ENCODE measurements around the gene ATRNL1. TPM values are rescaled to one million over a fixed set of nuclear protein-coding genes. Genes with fewer than 3 reads are reported as not detected.

ATRNL1 gene
- total RNA-seq, 4 donors from 2014 or later: 3.5 to 27.2 (median 4.1) TPM

- no peak overlapping the region for H3K27ac ChIP-seq
- no peaks in the 10 kb centered on the region for H3K9me3 ChIP-seq
- DNase-seq: no peak
- TF ChIP-seq, protein P1, sequence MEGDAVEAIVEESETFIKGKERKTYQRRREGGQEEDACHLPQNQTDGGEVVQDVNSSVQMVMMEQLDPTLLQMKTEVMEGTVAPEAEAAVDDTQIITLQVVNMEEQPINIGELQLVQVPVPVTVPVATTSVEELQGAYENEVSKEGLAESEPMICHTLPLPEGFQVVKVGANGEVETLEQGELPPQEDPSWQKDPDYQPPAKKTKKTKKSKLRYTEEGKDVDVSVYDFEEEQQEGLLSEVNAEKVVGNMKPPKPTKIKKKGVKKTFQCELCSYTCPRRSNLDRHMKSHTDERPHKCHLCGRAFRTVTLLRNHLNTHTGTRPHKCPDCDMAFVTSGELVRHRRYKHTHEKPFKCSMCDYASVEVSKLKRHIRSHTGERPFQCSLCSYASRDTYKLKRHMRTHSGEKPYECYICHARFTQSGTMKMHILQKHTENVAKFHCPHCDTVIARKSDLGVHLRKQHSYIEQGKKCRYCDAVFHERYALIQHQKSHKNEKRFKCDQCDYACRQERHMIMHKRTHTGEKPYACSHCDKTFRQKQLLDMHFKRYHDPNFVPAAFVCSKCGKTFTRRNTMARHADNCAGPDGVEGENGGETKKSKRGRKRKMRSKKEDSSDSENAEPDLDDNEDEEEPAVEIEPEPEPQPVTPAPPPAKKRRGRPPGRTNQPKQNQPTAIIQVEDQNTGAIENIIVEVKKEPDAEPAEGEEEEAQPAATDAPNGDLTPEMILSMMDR (IDR thresholded peaks at IDR 0.05): no peak
- no peaks in the 10 kb centered on the region for H3K36me3 ChIP-seq
- no peaks in the 10 kb centered on the region for H3K27me3 ChIP-seq
- no peak overlapping the region for H3K4me3 ChIP-seq
- H3K4me1 ChIP-seq: no peaks in the 10 kb centered on the region
Measured at GRCh38 chr10:115831016-115831415, 737.9 kb downstream of the ATRNL1 start.

- Histone ChIP-seq H3K27ac (no peak overlapping the region), H3K4me3 (no peak overlapping the region), H3K4me1 (no peaks in the 10 kb centered on the region), H3K36me3 (no peaks in the 10 kb centered on the region), H3K27me3 (no peaks in the 10 kb centered on the region), H3K9me3 (no peaks in the 10 kb centered on the region)
- no peak for DNase-seq
- no peak for TF ChIP-seq POLR2A (IDR thresholded peaks at IDR 0.05)
- TF ChIP-seq, protein P1 (IDR thresholded peaks at IDR 0.05): no peak
Measured at GRCh38 chr10:115833119-115833518, 740.0 kb downstream of the ATRNL1 start.

GRCh38 chr10:115844591-115844990 lies 751.4 kb downstream of the ATRNL1 start:
- H3K27ac ChIP-seq: no peak overlapping the region
- H3K27me3 ChIP-seq: no peaks in the 10 kb centered on the region
- TF ChIP-seq, protein P1 (IDR thresholded peaks at IDR 0.05): no peak
- H3K4me1 ChIP-seq: no peaks in the 10 kb centered on the region
- no peak overlapping the region for H3K4me3 ChIP-seq
- no peaks in the 10 kb centered on the region for H3K36me3 ChIP-seq
- no peak for DNase-seq
- H3K9me3 ChIP-seq: no peaks in the 10 kb centered on the region

- H3K27ac ChIP-seq: no peak overlapping the region
- H3K27me3 ChIP-seq: no peaks in the 10 kb centered on the region
- no peaks in the 10 kb centered on the region for H3K9me3 ChIP-seq
- no peaks in the 10 kb centered on the region for H3K36me3 ChIP-seq
- no peak for TF ChIP-seq POLR2A (IDR thresholded peaks at IDR 0.05)
- TF ChIP-seq, protein P1 (IDR thresholded peaks at IDR 0.05): no peak
- no peak overlapping the region for H3K4me3 ChIP-seq
- no peak for DNase-seq
- no peaks in the 10 kb centered on the region for H3K4me1 ChIP-seq
Measured at GRCh38 chr10:115845921-115846320, 752.8 kb downstream of the ATRNL1 start.

DNA sequence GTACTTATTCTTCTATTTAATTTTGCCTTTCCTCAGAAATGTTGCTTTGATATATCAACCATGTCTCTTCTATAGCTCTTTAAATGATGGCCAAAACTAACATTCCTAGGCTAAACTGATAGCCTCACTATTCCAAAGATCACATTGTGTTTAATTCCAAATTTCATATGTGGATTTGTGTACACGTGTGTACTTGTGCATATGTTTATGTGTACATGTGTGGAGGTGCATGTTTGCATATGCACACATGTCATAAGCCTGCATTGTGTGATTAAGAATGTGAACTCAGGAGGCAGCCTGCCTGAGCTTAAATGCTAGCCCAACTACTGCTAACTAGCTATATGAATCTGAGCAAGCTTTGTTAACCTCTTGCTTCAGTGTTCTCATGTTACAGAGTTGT lies 753.4 kb downstream of the ATRNL1 start:
- H3K36me3 ChIP-seq: no peaks in the 10 kb centered on the region
- TF ChIP-seq, protein P1 (IDR thresholded peaks at IDR 0.05): no peak
- TF ChIP-seq POLR2A (IDR thresholded peaks at IDR 0.05): no peak
- no peaks in the 10 kb centered on the region for H3K4me1 ChIP-seq
- H3K9me3 ChIP-seq: no peaks in the 10 kb centered on the region
- no peak overlapping the region for H3K27ac ChIP-seq
- no peak overlapping the region for H3K4me3 ChIP-seq
- no peak for DNase-seq
- no peaks in the 10 kb centered on the region for H3K27me3 ChIP-seq

GRCh38 chr10:115849197-115849596 lies 756.0 kb downstream of the ATRNL1 start:
- Histone ChIP-seq H3K27me3 (no peaks in the 10 kb centered on the region), H3K27ac (no peak overlapping the region), H3K9me3 (no peaks in the 10 kb centered on the region), H3K4me1 (no peaks in the 10 kb centered on the region), H3K36me3 (no peaks in the 10 kb centered on the region), H3K4me3 (no peak overlapping the region)
- DNase-seq: no peak
- TF ChIP-seq, protein P1 (IDR thresholded peaks at IDR 0.05): no peak
- TF ChIP-seq POLR2A (IDR thresholded peaks at IDR 0.05): no peak

All from Peyer's patch (tissue), 4 donors.